B cell (primary cell): ENCODE results near the gene DGUOK.

ENCODE experiments used
- CTCF ChIP-seq: fragments of 200-600 bp; IDR thresholded peaks from one replicate; pipeline ENCODE4 v1.8.0; 2022; ENCODE audit warnings: antibody characterized with exemption, mild to moderate bottlenecking
- EZH2 ChIP-seq: IDR thresholded peaks from 2 replicates; pipeline ENCODE4 v1.6.1; 2012; ENCODE audit warnings: borderline replicate concordance, low read depth, mild to moderate bottlenecking, moderate library complexity, low read length; ENCODE audit not compliant: insufficient read depth, poor library complexity, severe bottlenecking

GRCh38 chr2:73904952-73905351 is 21.7 kb upstream of the DGUOK start:
- no peak for TF ChIP-seq CTCF
- no peak for TF ChIP-seq EZH2
